ENCODE data around the gene TGFBR2. TPM values are rescaled to one million over a fixed set of nuclear protein-coding genes. Genes with fewer than 3 reads are reported as not detected.

Gene TGFBR2
- total RNA-seq, 4 donors from 2014 or later, result 10.1 to 114 (median 48.7) TPM

GRCh38 chr3:30577788-30578187 is 28.6 kb upstream of the TGFBR2 start:
- H3K27ac ChIP-seq, result no peak overlapping the region
- TF ChIP-seq POLR2A (IDR thresholded peaks at IDR 0.05) (no peak), CTCF (IDR thresholded peaks at IDR 0.05) (no peak)
- intact Hi-C loops (cut with DNase I), result no loop called here

DNA sequence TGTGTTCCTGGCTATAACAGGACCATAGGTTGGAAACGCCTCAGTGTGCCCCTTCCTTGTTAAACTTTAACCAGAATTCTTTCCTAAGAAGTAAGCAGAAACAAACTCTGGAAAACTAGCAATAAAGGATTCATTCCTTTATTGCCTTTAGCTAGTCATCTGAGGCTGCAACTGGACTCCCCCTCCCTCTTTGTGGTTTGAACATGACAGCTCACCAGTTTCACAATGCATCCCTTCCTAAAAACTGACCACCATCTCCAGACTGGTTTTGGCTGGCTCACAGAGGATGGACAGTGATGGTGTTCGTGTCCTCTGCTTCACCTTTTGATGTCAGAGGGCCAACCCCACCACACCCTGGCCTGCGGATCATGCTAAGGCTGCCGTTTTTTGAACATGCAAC is 27.9 kb upstream of the TGFBR2 start:
- no peak for DNase-seq
- Histone ChIP-seq H3K4me3 (no peak overlapping the region), H3K36me3 (no peaks in the 10 kb centered on the region), H3K27ac (no peak overlapping the region), H3K27me3 (no peaks in the 10 kb centered on the region), H3K4me1 (no peaks in the 10 kb centered on the region), H3K9me3 (no peaks in the 10 kb centered on the region)
- TF ChIP-seq POLR2A (IDR thresholded peaks at IDR 0.05) (no peak), CTCF (IDR thresholded peaks at IDR 0.05) (no peak)
- 67 to 86% methylated on average over 4 of the region's 4 CpGs for WGBS, 2 donors
- intact Hi-C loops (cut with DNase I), result no loop called here

More at GRCh38 chr3:30577788-30578187, 28.6 kb upstream of the TGFBR2 start:
- H3K27me3 ChIP-seq, result no peaks in the 10 kb centered on the region
- H3K4me3 ChIP-seq, result no peak overlapping the region
- no peaks in the 10 kb centered on the region for H3K9me3 ChIP-seq
- no peaks in the 10 kb centered on the region for H3K36me3 ChIP-seq
- no peak for DNase-seq
- H3K4me1 ChIP-seq, result no peaks in the 10 kb centered on the region

- 54 to 71% methylated on average over 4 of the region's 4 CpGs for WGBS, 2 donors
- Histone ChIP-seq H3K27me3 (no peaks in the 10 kb centered on the region), H3K36me3 (no peaks in the 10 kb centered on the region), H3K9me3 (no peaks in the 10 kb centered on the region), H3K4me1 (no peaks in the 10 kb centered on the region), H3K27ac (no peak overlapping the region), H3K4me3 (no peak overlapping the region)
- DNase-seq, result no peak
- no peak for TF ChIP-seq CTCF (IDR thresholded peaks at IDR 0.05)
- TF ChIP-seq POLR2A (IDR thresholded peaks at IDR 0.05), result no peak
- intact Hi-C loops (cut with DNase I), result no loop called here
Measured at GRCh38 chr3:30578986-30579579, 27.3 kb upstream of the TGFBR2 start.

DNA sequence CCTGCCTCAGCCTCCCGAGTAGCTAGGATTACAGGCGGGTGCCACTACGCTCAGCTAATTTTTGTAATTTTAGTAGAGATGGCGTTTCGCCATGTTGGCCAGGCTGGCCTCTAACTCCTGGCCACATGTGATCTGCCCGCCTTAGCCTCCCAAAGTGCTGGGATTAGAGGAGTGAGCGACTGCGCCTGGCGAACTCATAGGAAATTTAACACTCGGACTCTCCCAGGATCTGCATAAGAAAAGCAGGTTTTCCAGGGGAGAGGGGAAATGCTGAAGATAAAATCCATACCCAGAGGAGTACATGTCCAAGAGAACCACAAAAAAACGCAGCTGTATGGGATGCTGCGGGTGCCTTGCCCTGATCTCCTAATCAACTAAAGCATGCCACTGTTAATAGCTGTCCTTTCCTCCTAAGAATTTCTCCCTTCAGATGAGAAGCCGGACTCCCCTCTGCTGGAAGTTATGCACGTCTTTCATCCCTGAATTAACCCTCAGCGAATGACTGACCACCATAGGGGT is 25.3 kb upstream of the TGFBR2 start:
- intact Hi-C loops (cut with DNase I), result no loop called here
- DNase-seq, result no peak
- TF ChIP-seq POLR2A (IDR thresholded peaks at IDR 0.05) (no peak), CTCF (IDR thresholded peaks at IDR 0.05) (no peak)
- H3K4me1 ChIP-seq, result no peaks in the 10 kb centered on the region
- H3K9me3 ChIP-seq, result no peaks in the 10 kb centered on the region
- H3K36me3 ChIP-seq, result no peaks in the 10 kb centered on the region
- no peaks in the 10 kb centered on the region for H3K27me3 ChIP-seq
- WGBS, 2 donors, result 96 to 97% methylated on average over 12 to 14 of the region's 15 CpGs
- no peak overlapping the region for H3K4me3 ChIP-seq
- no peak overlapping the region for H3K27ac ChIP-seq

DNA sequence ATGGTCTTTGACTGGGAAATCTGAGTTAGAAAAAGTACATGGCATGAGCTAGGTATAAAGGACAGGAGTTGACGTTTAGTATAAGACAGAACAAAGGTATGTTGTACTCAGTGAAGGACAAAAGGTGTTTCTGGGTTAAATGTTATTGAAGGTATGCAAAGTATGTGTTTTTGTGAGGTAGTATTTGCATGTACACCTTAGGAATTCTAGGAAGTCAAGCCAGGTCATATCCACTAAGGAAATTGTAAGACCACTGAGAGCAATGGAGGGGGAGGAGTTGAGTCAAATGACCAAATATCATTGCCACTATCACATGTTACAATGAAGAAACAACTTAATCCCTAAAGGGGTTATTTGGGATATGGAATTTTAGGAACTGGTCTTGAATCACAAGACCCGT is 24.4 kb upstream of the TGFBR2 start:
- H3K27ac ChIP-seq, result no peak overlapping the region
- H3K4me3 ChIP-seq, result no peak overlapping the region
- H3K27me3 ChIP-seq, result no peaks in the 10 kb centered on the region
- no peak for DNase-seq
- no peaks in the 10 kb centered on the region for H3K9me3 ChIP-seq
- H3K36me3 ChIP-seq, result no peaks in the 10 kb centered on the region
- TF ChIP-seq CTCF (IDR thresholded peaks at IDR 0.05) (no peak), POLR2A (IDR thresholded peaks at IDR 0.05) (no peak)
- H3K4me1 ChIP-seq, result no peaks in the 10 kb centered on the region
- 80 to 90% methylated on average over 2 of the region's 2 CpGs for WGBS, 2 donors
- intact Hi-C loops (cut with DNase I), result no loop called here

Measured in esophagus squamous epithelium (tissue), 5 donors.